Adrenal gland (tissue), 12 donors: ENCODE results near the gene NDUFV2. TPM values are rescaled to one million over a fixed set of nuclear protein-coding genes. Genes with fewer than 3 reads are reported as not detected.
"Not testable (repeated sequence)": the region's sequence is repeated elsewhere in the genome, so short reads cannot be mapped to it uniquely, and the experiment has no call there.

Experiments
- DNase-seq, 7 donors: peaks; one replicate each; pipeline ENCODE4 v3.0.0-alpha.2; 2019 to 2020
- H3K27ac ChIP-seq, 5 donors: fragments of 200-600 bp; sonication (generic) in 4 of 5; 1 replicate in 3 of 5; 2 replicates in 2 of 5; pipeline versions ENCODE4 v1.5.1 to v1.8.0; 2016 to 2020; ENCODE audit warnings: mild to moderate bottlenecking in 1 of 5
- H3K27me3 ChIP-seq: fragments of 200-600 bp; 2 replicates; pipeline ENCODE4 v1.8.0; 2021
- H3K36me3 ChIP-seq, 2 donors: fragments of 200-600 bp; replicated peaks in 1 of 2; 1 replicate in 1 of 2; 2 replicates in 1 of 2; pipeline versions ENCODE4 v1.5.1 to v1.8.0; 2018 to 2022
- H3K4me1 ChIP-seq, 2 donors: fragments of 200-600 bp; replicated peaks in 1 of 2; 1 replicate in 1 of 2; 2 replicates in 1 of 2; pipeline versions ENCODE4 v1.5.1 to v1.8.0; 2018 to 2021
- H3K4me3 ChIP-seq, 4 donors: fragments of 200-600 bp; sonication (generic) in 3 of 4; one replicate each; pipeline ENCODE4 v1.5.1; 2016 to 2018
- H3K9me3 ChIP-seq, 3 donors: fragments of 200-600 bp; sonication (generic) in 1 of 3; replicated peaks in 1 of 3; 1 replicate in 2 of 3; 2 replicates in 1 of 3; pipeline versions ENCODE4 v1.5.1 to v1.8.0; 2016 to 2021
- CTCF ChIP-seq, 6 experiments: fragments of 450-650 bp in 4 of 6; fragments of 200-600 bp in 2 of 6; sonication (generic) in 1 of 6; IDR thresholded peaks; 1 replicate in 5 of 6; 2 replicates in 1 of 6; pipeline versions ENCODE4 v1.5.1 to v1.8.0; 2016 to 2021; ENCODE audit warnings: antibody characterized with exemption in 6 of 6, mild to moderate bottlenecking in 2 of 6, moderate library complexity in 1 of 6
- POLR2A ChIP-seq, 2 donors: fragments of 450-650 bp; IDR thresholded peaks; one replicate each; pipeline ENCODE4 v1.6.1; 2017; ENCODE audit warnings: antibody characterized with exemption in 2 of 2, mild to moderate bottlenecking in 2 of 2, moderate library complexity in 1 of 2
- WGBS, 4 donors: extraction: QIAGEN DNeasy Blood & Tissue Kit in 2 of 4; methylation state at CpG; one replicate each; pipeline versions ENCODE4 v1.1.5 to v1.1.7; 2013 to 2017; 5-methylcytosine and 5-hydroxymethylcytosine counted together
- intact Hi-C, 2 donors: fragments of 100-400 bp; cut with DNase I; formaldehyde crosslinking; loops; one replicate each; pipeline versions ENCODE4 v1.14.1 to v1.15.0; 2022 to 2023
- polyA plus RNA-seq, 3 donors: library from polyadenylated mRNA; stranded (reverse); fragments of 200-250 nt in 2 of 3; fragments of 350-450 nt in 1 of 3; fragmentation: Illumina TruSeq in 1 of 3; extraction: RNeasy Lipid Tissue Mini Kit (QIAGEN cat#74804) in 1 of 3; gene quantifications; one replicate each; pipeline ENCODE4 v1.2.3, GENCODE V29; 2013 to 2014
- total RNA-seq, 9 donors: library from RNA; depleted of rRNA in 4 of 9; stranded (reverse); fragments of >200 nt in 4 of 9; fragments of 120-200 nt in 1 of 9; fragmentation: NEBNext Ultra II Directional in 1 of 9; extraction: Animal tissue kit (Norgen Biotek cat#: 25700) in 1 of 9; gene quantifications; one replicate each; pipeline versions ENCODE4 v1.1.0 to v1.2.4, GENCODE V29; 2013 to 2023
- donor health status: healthy with polysubstance abuse.
- donor health status: Bipolar disorder and iron deficiency.
- donor health status: DM: yes; HTN: yes; CAD: no.
- donor health status: DM: no; HTN: no; CAD: no.
- donor health status: DM: no; HTN: no; CAD: no.
- donor health status: DM: yes; HTN: yes; CAD: no.

The NDUFV2 gene
- total and polyA plus RNA-seq, 12 donors = 130 to 569 (median 219) TPM

GRCh38 chr18:9156604-9157249, 54.2 kb downstream of the NDUFV2 start:
- H3K4me1 ChIP-seq = peaks cover 0 to 23% of the 10 kb centered on the region in 2 donors
- H3K27ac ChIP-seq = no peak overlapping the region
- TF ChIP-seq POLR2A (IDR thresholded peaks at IDR 0.05) (no peak), CTCF (IDR thresholded peaks at IDR 0.05) (no peak)
- DNase-seq = no peak
- H3K27me3 ChIP-seq = no peaks in the 10 kb centered on the region
- no peaks in the 10 kb centered on the region for H3K36me3 ChIP-seq
- intact Hi-C loops = no loop called here
- H3K9me3 ChIP-seq = no peaks in the 10 kb centered on the region
- no peak overlapping the region for H3K4me3 ChIP-seq
- 91 to 98% (median 96%) methylated on average over 4 of the region's 4 CpGs for WGBS, 4 donors

GRCh38 chr18:9157806-9158205, 55.3 kb downstream of the NDUFV2 start:
- intact Hi-C loops = no loop called here
- H3K4me3 ChIP-seq = no peak overlapping the region
- H3K36me3 ChIP-seq = no peaks in the 10 kb centered on the region
- no peak for DNase-seq
- H3K4me1 ChIP-seq = peaks cover 0 to 12% of the 10 kb centered on the region in 2 donors
- WGBS, 4 donors = 65 to 75% (median 67%) methylated on average over 2 of the region's 2 CpGs
- no peak overlapping the region for H3K27ac ChIP-seq
- peaks cover 0 to 2% (median 0%) of the 10 kb centered on the region in 3 donors for H3K9me3 ChIP-seq
- TF ChIP-seq POLR2A (IDR thresholded peaks at IDR 0.05) = no peak
- no peak for TF ChIP-seq CTCF (IDR thresholded peaks at IDR 0.05)
- no peaks in the 10 kb centered on the region for H3K27me3 ChIP-seq

DNA sequence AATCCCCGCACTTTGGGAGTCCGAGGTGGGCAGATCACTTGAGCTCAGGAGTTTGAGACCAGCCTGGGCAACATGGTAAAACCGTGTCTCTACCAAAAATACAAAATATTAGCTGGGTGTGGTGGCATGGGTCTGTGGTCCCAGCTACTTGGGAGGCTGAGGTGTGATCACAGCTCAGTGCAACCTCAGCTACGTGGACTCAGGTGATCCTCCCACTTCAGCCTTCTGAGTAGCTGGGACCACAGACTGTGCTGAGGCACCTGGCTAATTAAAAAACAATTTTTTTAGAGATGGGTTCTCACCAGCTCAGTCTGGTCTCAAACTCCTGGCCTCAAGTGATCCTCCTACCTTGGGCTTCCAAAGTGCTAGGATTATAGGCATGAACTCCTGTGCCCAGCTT, 57.5 kb downstream of the NDUFV2 start:
- TF ChIP-seq POLR2A (IDR thresholded peaks at IDR 0.05) = no peak
- no peaks in the 10 kb centered on the region for H3K36me3 ChIP-seq
- no peak for DNase-seq
- no peak overlapping the region for H3K4me3 ChIP-seq
- H3K9me3 ChIP-seq = peaks cover 0 to 3% (median 0%) of the 10 kb centered on the region in 3 donors
- H3K27ac ChIP-seq = no peak overlapping the region
- 93 to 100% (median 97%) methylated on average over 3 to 4 of the region's 4 CpGs for WGBS, 4 donors
- no peaks in the 10 kb centered on the region for H3K27me3 ChIP-seq
- intact Hi-C loops = no loop called here
- no peaks in the 10 kb centered on the region for H3K4me1 ChIP-seq

DNA sequence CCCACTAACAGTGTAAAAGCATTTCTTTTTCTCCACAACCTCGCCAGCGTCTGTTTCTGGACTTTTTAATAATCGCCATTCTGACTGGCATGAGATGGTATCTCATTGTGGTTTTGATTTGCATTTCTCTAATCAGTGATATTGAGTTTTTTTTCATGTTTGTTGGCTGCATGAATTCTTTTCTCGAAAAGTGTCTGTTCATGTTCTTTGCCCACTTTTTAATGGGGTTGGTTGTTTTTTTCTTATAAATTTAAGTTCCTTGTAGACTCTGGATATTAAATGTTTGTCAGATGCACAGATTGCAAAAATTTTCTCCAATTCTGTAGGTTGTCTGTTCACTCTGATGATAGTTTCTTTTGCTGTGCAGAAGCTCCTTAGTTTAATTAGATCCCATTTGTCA, 60.2 kb downstream of the NDUFV2 start:
- 97 to 99% (median 98%) methylated on average over 4 of the region's 4 CpGs for WGBS, 4 donors
- H3K27me3 ChIP-seq, H3K4me1 ChIP-seq, H3K27ac ChIP-seq, H3K36me3 ChIP-seq, H3K4me3 ChIP-seq, intact Hi-C loops, DNase-seq, H3K9me3 ChIP-seq: not testable (repeated sequence)

DNA sequence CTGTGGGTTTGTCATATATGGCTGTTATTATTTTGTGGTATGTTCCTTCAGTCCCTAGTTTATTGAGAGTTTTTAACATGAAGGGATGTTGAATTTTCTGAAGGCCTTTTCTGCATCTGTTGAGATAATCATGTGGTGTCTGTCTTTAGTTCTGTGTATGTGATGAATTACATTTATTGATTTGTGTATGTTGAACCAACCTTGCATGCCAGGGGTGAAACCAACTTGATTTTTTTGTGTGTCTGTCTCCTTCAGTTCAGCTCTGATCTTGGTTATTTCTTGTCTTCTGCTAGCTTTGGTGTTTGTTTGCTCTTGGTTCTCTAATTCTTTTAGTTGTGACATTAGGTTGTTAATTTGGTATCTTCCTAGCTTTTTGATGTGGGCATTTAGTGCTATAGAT, 61.6 kb downstream of the NDUFV2 start:
- H3K27ac ChIP-seq, H3K36me3 ChIP-seq, H3K9me3 ChIP-seq, H3K4me3 ChIP-seq, intact Hi-C loops, DNase-seq, H3K27me3 ChIP-seq, H3K4me1 ChIP-seq: not testable (repeated sequence)

- H3K27ac ChIP-seq, DNase-seq, intact Hi-C loops, H3K9me3 ChIP-seq, H3K4me3 ChIP-seq, H3K4me1 ChIP-seq, H3K27me3 ChIP-seq, H3K36me3 ChIP-seq: not testable (repeated sequence)
- WGBS, 4 donors = 90 to 100% (median 100%) methylated on average over 1 to 3 of the region's 3 CpGs
These were observed 63.4 kb downstream of the NDUFV2 start for GRCh38 chr18:9165883-9166282.

GRCh38 chr18:9169515-9169914, 67.0 kb downstream of the NDUFV2 start:
- intact Hi-C loops = not testable (repeated sequence)
- WGBS, 4 donors = 84 to 97% (median 93%) methylated on average over 2 to 3 of the region's 3 CpGs

DNA sequence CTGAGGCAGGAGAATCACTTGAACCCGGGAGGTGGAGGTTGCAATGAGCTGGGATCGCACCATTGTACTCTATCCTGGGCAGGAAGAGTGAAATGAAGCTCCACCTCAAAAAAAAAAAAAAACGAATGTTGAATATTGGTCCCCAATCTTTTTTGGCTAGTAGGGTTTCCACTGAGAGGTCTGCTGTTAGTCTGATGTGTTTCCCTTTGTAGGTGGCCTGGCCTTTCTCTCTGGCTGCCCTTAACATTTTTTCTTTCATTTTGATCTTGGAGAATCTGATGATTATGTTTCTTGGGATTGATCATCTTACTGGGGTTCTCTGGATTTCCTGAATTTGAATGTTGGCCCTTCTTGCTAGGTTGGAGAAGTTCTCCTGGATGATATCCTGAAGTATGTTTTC, 69.4 kb downstream of the NDUFV2 start:
- H3K4me3 ChIP-seq, intact Hi-C loops, H3K27ac ChIP-seq, H3K36me3 ChIP-seq, H3K4me1 ChIP-seq, H3K27me3 ChIP-seq, DNase-seq, H3K9me3 ChIP-seq: not testable (repeated sequence)
- 84 to 96% (median 88%) methylated on average over 3 of the region's 3 CpGs for WGBS, 4 donors

More at GRCh38 chr18:9169515-9169914, 67.0 kb downstream of the NDUFV2 start:
- not testable (repeated sequence) for H3K36me3 ChIP-seq, H3K4me1 ChIP-seq, H3K27me3 ChIP-seq, DNase-seq, H3K4me3 ChIP-seq, H3K27ac ChIP-seq, H3K9me3 ChIP-seq
